Muscle layer of duodenum (tissue), 2 donors: ENCODE data around the gene NR6A1.
"Not testable (repeated sequence)": the region's sequence is repeated elsewhere in the genome, so short reads cannot be mapped to it uniquely, and the experiment has no call there.

Source experiments
- H3K27ac ChIP-seq: one replicate; pipeline ENCODE4 v1.7.0; 2013; ENCODE audit warnings: mild to moderate bottlenecking, low read length
- H3K27me3 ChIP-seq: one replicate; pipeline ENCODE4 v1.7.0; 2013; ENCODE audit warnings: low read depth, mild to moderate bottlenecking, control low read depth, low read length
- H3K36me3 ChIP-seq, 2 donors: one replicate each; pipeline ENCODE4 v1.7.0; 2013; ENCODE audit warnings: low read length in 2 of 2, control low read depth in 1 of 2, mild to moderate bottlenecking in 1 of 2; ENCODE audit not compliant: insufficient read depth in 2 of 2, control insufficient read depth in 1 of 2
- H3K4me1 ChIP-seq, 2 donors: one replicate each; pipeline ENCODE4 v1.7.0; 2013; ENCODE audit warnings: low read length in 2 of 2, mild to moderate bottlenecking in 2 of 2, control low read depth in 1 of 2, moderate library complexity in 1 of 2; ENCODE audit not compliant: insufficient read depth in 2 of 2, control insufficient read depth in 1 of 2
- H3K4me3 ChIP-seq, 2 donors: one replicate each; pipeline ENCODE4 v1.7.0; 2013; ENCODE audit warnings: low read length in 2 of 2, low read depth in 1 of 2, mild to moderate bottlenecking in 1 of 2
- H3K9me3 ChIP-seq, 2 donors: one replicate each; pipeline ENCODE4 v1.7.0; 2013; ENCODE audit warnings: low read length in 2 of 2, control low read depth in 1 of 2, mild to moderate bottlenecking in 1 of 2; ENCODE audit not compliant: control insufficient read depth in 1 of 2
- donor health status: healthy.

NR6A1 gene

DNA sequence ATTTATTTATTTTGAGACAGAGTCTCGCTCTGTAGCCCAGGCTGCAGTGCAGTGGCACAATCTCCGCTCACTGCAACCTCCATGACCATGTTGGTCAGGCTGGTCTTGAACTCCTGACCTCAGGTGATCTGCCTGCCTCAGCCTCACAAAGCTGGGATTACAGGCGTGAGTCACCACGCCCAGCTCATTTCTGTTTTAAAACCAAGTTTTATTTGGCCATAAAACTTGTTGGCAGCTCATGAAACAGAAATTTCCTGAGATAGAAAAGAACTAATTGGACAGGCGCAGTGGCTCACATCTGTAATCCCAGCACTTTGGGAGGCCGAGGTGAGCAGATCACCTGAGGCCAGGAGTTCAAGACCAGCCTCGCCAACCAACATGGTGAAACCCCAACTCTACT lies 155.3 kb downstream of the NR6A1 start:
- not testable (repeated sequence) for H3K36me3 ChIP-seq, H3K27ac ChIP-seq, H3K4me1 ChIP-seq, H3K9me3 ChIP-seq, H3K4me3 ChIP-seq, H3K27me3 ChIP-seq

DNA sequence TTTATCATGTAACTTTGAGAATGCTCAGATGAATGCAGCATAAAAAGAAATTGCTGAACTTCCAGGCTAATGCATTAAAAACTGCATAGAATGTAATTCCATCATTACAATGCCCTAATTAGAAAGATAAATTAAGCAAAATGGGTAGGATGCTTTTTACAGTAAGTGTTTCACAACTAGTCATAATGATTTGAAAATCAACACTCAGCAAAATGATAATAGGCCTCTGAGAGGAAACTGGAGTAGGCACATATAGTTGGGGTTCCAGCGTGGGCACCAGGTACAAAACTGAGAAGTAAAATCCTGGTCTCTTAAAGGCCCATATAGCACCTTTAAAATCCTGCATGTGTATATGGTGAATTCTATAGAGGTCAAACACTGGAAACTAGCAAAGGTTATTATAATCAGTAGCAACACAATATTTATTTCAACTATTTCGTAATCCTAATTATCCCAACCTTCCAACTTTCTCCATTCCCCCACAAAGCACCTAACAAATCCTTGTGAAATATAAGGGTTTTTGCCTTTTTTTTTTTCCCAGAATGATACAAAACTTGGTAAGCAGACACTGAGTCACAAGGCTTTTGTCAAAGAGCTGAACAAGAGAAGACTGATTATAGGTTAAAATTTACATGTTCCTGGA lies 155.9 kb downstream of the NR6A1 start:
- no peak overlapping the region for H3K4me3 ChIP-seq
- no peaks in the 10 kb centered on the region for H3K4me1 ChIP-seq
- no peak overlapping the region for H3K27ac ChIP-seq
- no peaks in the 10 kb centered on the region for H3K36me3 ChIP-seq
- H3K9me3 ChIP-seq, result no peaks in the 10 kb centered on the region
- no peaks in the 10 kb centered on the region for H3K27me3 ChIP-seq

DNA sequence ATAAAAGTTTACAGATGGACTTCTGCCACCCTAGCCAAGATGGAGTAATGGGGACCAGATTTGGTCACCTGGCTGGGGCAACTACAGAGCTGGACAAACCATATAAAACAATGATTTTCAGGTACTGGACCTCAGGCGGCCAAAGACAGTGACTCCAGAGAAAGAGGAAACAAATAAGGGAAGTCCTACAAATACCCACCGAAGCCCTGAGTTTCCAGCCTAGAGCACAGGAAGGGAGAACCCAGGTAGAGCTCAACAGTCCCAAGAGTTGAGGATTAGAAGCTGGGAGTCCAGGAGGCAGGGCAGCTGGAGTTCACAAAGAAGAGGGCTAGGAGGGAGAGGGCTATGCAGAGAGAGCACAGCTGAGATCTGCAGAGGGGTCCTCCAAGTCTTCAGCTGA lies 157.3 kb downstream of the NR6A1 start:
- H3K9me3 ChIP-seq, result no peaks in the 10 kb centered on the region
- H3K27me3 ChIP-seq, result no peaks in the 10 kb centered on the region
- no peaks in the 10 kb centered on the region for H3K4me1 ChIP-seq
- H3K27ac ChIP-seq, result no peak overlapping the region
- no peaks in the 10 kb centered on the region for H3K36me3 ChIP-seq
- H3K4me3 ChIP-seq, result no peak overlapping the region

DNA sequence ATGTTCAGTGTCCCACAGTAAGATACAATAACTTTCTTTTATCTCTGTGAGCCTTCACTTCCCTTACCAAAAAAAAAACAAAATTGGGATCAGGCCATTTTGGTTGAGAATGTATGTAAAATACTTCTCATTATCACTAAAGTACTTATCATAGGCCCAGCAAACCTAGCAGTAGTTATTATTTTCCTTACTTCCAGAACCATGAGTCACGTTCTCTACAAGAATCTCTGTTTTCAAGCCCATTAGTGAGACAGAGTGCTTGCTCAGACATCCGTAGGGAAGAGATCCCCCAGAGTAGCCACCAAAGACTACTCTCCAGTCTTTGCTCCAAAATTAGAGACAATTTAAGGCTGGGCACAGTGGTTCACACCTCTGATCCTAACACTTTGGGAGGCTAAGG lies 160.0 kb downstream of the NR6A1 start:
- Histone ChIP-seq H3K9me3 (no peaks in the 10 kb centered on the region), H3K4me3 (no peak overlapping the region), H3K36me3 (no peaks in the 10 kb centered on the region), H3K4me1 (no peaks in the 10 kb centered on the region), H3K27me3 (no peaks in the 10 kb centered on the region), H3K27ac (no peak overlapping the region)

DNA sequence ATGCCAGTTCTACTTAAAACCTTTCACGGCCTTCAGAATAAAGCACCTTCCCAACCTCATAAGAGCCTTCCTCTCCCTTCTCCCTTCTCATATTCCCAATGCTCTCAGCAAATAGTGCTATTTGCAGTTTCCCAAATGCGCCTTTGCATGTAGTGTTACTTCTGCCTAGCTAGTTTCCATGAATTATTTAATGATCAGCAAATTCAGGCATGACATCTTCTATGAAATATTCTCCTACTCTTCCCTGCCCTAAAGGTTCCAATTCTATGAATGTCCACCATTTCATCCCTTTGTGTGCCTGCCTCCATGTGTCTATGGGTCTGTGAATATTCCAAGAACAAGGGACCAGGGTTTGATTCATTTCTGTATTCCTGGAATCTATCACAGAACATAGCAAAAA lies 165.1 kb downstream of the NR6A1 start:
- H3K4me1 ChIP-seq, result no peaks in the 10 kb centered on the region
- H3K27ac ChIP-seq, result no peak overlapping the region
- no peak overlapping the region for H3K4me3 ChIP-seq
- no peaks in the 10 kb centered on the region for H3K36me3 ChIP-seq
- no peaks in the 10 kb centered on the region for H3K9me3 ChIP-seq
- H3K27me3 ChIP-seq, result no peaks in the 10 kb centered on the region

DNA sequence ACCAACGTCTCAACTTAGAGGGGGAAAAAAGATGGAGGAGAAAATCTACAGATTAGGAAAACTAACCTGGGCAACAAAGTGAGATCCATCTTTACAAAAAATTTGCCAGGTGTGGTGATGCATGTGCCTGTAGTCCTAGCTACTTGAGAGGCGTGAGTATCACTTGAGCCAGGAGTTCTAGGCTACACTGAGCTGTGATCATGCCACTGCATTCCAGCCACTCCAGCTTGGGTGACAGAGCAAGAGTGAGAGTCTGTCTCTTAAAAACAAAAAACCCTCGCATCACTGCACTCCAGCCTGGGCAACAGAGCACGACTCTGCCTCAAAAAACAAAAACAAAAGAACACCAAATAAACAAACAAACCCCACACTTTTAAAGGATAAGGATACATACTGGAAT lies 165.9 kb downstream of the NR6A1 start:
- no peaks in the 10 kb centered on the region for H3K9me3 ChIP-seq
- no peak overlapping the region for H3K4me3 ChIP-seq
- H3K27me3 ChIP-seq, result no peaks in the 10 kb centered on the region
- no peaks in the 10 kb centered on the region for H3K4me1 ChIP-seq
- no peaks in the 10 kb centered on the region for H3K36me3 ChIP-seq
- no peak overlapping the region for H3K27ac ChIP-seq

DNA sequence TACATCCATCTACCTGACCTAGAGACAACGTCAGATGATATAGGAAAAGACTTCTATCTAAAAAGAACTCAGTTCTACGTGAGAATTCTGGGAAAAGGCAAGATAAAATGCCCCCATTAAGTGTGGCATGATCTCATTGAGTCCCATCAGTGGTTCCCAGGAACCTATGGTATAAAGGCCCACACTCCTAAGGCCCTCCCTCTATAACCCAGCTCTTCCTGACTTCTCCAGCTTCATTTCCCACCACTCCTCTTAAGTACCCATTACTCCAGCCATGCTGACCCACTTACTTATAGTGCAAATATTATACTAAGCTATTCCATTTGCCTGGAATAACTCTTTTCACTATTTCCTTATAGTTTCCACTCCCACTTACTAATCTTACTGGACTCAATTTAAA lies 168.5 kb downstream of the NR6A1 start:
- no peaks in the 10 kb centered on the region for H3K9me3 ChIP-seq
- no peak overlapping the region for H3K27ac ChIP-seq

DNA sequence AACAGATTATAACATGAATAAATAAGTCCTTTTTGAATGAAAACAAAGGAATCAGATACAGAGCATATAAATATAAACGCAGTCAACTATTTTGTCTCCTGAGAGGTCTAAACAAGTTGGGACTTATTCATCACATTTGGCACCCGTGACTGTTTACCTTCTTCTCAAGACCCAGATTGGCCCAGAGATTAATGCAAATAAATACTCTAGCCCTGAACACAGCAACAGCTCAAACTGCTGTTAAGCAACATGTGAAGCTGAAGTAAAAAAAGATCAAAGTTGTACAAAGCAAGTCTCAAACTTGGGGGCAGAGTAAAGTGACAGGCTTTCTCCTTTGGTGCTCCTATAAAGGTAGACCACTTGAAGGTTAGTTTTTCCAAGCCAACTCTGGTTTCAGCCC lies 168.9 kb downstream of the NR6A1 start:
- no peak overlapping the region for H3K4me3 ChIP-seq
- H3K4me1 ChIP-seq, result no peaks in the 10 kb centered on the region
- H3K27me3 ChIP-seq, result no peaks in the 10 kb centered on the region
- H3K9me3 ChIP-seq, result no peaks in the 10 kb centered on the region
- H3K27ac ChIP-seq, result no peak overlapping the region
- H3K36me3 ChIP-seq, result no peaks in the 10 kb centered on the region

More for the DNA sequence above, 168.5 kb downstream of the NR6A1 start:
- H3K4me3 ChIP-seq, result no peak overlapping the region
- H3K4me1 ChIP-seq, result no peaks in the 10 kb centered on the region
- H3K27me3 ChIP-seq, result no peaks in the 10 kb centered on the region
- no peaks in the 10 kb centered on the region for H3K36me3 ChIP-seq

DNA sequence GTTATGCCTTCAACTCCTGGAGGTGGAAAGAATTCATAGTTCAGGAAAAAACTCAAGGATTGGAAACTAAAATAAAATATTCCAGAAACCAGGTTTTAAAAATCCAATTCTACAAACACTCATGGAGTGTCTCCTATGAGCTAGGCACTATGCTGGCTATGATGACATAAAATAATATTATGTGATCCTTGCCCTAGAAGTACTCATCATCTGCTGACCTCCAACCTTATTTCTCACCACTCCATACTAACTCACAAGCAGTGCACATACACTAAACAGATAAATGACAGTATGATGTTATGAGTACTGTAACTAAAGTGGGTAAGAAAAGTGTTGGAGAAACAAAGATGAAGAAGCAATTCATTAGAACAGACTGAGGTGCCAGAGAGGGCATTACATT lies 170.7 kb downstream of the NR6A1 start:
- H3K4me1 ChIP-seq, result peaks cover 4 to 7% of the 10 kb centered on the region in 2 donors
- no peaks in the 10 kb centered on the region for H3K36me3 ChIP-seq
- H3K4me3 ChIP-seq, result no peak overlapping the region
- H3K9me3 ChIP-seq, result no peaks in the 10 kb centered on the region
- no peak overlapping the region for H3K27ac ChIP-seq
- H3K27me3 ChIP-seq, result no peaks in the 10 kb centered on the region

DNA sequence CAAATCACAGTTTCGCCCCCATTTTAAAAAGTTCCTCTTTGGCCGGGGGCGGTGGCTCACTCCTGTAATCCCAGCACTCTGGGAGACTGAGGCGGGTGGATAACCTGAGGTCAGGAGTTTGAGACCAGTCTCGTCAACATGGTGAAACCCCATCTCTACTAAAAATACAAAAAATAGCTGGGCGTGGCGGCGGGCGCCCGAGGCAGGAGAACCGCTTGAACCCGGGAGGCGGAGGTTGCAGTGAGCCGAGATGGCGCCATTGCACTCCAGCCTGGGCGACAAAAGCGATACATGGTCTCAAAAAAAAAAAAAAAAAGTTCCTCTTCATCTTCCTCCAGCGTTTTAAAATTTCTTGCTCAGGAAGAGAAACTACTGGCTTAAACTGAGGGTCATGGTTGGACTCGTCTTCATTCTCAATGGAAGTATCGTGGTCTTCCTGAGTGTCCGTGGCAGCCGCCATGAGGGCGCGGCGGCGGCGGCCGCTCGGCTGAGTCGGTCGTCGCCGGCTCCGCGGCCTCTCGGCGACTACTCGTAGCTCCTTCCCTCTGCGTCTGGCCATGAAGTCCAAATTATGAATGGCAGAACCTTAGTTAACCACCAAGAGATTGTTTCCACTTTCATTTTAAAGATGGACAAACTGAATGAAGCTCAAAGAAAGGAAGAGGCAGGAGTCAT lies 171.9 kb downstream of the NR6A1 start:
- no peaks in the 10 kb centered on the region for H3K27me3 ChIP-seq
- H3K4me3 ChIP-seq, result no peak overlapping the region
- H3K9me3 ChIP-seq, result no peaks in the 10 kb centered on the region
- H3K36me3 ChIP-seq, result no peaks in the 10 kb centered on the region
- no peak overlapping the region for H3K27ac ChIP-seq
- peaks cover 10 to 14% of the 10 kb centered on the region in 2 donors for H3K4me1 ChIP-seq

DNA sequence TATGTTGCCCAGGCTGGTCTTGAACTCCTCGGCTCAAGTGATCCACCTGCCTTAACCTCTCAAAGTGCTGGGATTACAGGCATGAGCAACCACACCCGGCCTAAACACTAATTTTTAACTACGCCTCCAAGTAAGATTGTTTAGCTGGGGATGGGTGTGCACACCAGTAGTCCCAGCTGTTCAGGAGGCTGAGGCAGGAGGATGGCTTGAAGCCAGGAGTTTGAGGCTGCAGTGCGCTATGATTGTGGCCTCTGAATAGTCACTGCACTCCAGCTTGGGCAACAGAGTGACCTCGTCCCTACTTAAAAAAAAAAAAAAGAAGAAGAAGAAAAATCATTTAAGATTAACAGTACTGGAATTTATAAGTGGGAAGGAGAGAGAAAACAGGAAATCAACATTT lies 173.1 kb downstream of the NR6A1 start:
- no peak overlapping the region for H3K4me3 ChIP-seq
- H3K9me3 ChIP-seq, result no peaks in the 10 kb centered on the region
- H3K36me3 ChIP-seq, result no peaks in the 10 kb centered on the region
- peaks cover 18 to 25% of the 10 kb centered on the region in 2 donors for H3K4me1 ChIP-seq
- H3K27me3 ChIP-seq, result no peaks in the 10 kb centered on the region
- H3K27ac ChIP-seq, result no peak overlapping the region
